Omental fat pad (tissue), 4 donors: ENCODE results near the gene SLIT1. TPM values are rescaled to one million over a fixed set of nuclear protein-coding genes. Genes with fewer than 3 reads are reported as not detected.
"Not testable (repeated sequence)": the region's sequence is repeated elsewhere in the genome, so short reads cannot be mapped to it uniquely, and the experiment has no call there.

Experiments used
- ATAC-seq: fragments of 150-250 bp; one replicate; pipeline ENCODE4 v1.9.1; 2016; ENCODE audit warnings: mild to moderate bottlenecking, moderate library complexity; ENCODE audit not compliant: low FRiP score
- DNase-seq: peaks from one replicate; pipeline ENCODE4 v3.0.0-alpha.2; 2019; ENCODE audit warnings: low spot score
- total RNA-seq, 4 donors: library from RNA; depleted of rRNA; stranded (reverse); fragments of >200 nt; gene quantifications; one replicate each; pipeline ENCODE4 v1.1.0, GENCODE V29; 2016
- TF ChIP-seq, protein P1 (sequence below), 3 donors: fragments of 450-650 bp; IDR thresholded peaks; one replicate each; pipeline ENCODE4 v1.5.1; 2016 to 2017; ENCODE audit warnings: antibody characterized with exemption in 3 of 3, mild to moderate bottlenecking in 3 of 3, moderate library complexity in 2 of 3

Gene SLIT1
- total RNA-seq, 4 donors from 2014 or later = 0.12 to 1.1 (median 0.28) TPM

DNA sequence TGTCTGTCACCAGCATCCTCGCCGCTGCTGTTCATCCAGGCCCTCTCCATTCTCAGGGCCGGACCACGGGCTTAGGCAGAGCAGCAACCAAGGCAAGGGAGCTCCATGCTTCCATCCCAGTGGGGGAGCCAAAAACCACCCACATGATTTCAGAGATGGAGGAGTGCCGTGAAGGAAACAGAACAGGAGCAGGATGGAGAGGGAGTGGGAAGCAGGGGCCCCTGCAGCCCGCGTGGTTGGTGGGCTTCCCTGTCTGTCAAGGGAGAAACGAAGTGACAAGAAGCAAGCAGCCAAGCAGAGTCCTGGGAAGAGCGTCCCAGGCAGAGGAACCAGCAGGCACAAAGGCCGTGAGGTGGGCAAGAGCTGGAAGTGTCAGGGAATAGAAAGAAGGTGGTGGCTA, 95.7 kb downstream of the SLIT1 start:
- TF ChIP-seq, protein P1, sequence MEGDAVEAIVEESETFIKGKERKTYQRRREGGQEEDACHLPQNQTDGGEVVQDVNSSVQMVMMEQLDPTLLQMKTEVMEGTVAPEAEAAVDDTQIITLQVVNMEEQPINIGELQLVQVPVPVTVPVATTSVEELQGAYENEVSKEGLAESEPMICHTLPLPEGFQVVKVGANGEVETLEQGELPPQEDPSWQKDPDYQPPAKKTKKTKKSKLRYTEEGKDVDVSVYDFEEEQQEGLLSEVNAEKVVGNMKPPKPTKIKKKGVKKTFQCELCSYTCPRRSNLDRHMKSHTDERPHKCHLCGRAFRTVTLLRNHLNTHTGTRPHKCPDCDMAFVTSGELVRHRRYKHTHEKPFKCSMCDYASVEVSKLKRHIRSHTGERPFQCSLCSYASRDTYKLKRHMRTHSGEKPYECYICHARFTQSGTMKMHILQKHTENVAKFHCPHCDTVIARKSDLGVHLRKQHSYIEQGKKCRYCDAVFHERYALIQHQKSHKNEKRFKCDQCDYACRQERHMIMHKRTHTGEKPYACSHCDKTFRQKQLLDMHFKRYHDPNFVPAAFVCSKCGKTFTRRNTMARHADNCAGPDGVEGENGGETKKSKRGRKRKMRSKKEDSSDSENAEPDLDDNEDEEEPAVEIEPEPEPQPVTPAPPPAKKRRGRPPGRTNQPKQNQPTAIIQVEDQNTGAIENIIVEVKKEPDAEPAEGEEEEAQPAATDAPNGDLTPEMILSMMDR (IDR thresholded peaks at IDR 0.05) = no peak
- no peak for ATAC-seq
- DNase-seq = no peak

DNA sequence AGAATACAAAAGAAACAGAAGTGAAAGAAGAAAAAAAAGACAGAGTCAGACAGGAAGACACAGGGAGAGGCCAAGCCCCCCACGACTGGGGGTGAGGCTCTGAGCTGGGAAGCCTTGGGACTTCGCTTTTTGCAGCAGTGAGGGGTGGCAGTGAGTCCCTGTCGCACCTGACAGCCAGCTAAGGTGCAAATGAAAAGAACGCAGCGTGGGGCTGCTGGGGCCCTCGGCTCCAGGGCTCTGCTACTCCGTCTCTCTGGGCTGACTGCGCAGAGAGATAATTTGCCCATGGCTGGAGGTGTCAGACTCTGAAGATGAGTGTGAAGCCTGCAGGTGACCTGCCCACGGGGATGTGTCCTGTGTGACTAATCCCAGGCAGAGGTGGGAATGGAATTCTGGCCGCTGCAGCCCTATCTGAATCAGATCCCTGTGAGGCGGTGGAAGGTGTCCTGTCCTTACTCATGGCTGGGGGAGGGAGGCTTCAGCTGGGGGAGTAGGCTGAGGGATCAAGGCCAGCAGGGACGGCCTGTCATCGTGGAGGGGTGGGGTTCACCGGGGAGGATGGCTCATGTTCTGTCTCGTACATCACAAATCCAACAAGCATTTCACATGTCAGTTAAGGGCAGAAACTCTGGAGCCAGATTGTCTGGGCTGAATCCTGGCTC, 96.4 kb downstream of the SLIT1 start:
- DNase-seq (no peak), ATAC-seq (peak; percentile 67)
- TF ChIP-seq, protein P1 (IDR thresholded peaks at IDR 0.05) = no peak

DNA sequence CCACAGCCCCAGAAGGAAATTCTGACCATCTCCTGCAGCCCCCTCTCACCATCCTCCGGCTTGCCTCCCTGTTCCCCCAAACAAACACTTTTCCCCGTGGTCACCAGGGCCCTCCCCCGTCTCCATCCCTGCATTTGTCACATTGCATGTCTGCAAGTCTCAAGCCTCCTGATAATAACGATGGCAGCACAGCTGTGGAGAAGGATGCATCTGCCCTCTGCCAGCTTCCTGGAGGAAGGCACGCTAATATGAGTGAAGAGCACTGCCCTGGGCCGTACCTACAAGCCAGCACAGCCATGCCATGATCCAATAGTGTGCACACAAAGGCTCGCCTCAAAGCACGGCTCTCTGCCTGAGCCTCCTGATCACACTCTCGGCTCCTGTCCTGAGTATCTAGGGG, 98.5 kb downstream of the SLIT1 start:
- ATAC-seq = no peak
- TF ChIP-seq, protein P1 (IDR thresholded peaks at IDR 0.05) = no peak
- DNase-seq = no peak

DNA sequence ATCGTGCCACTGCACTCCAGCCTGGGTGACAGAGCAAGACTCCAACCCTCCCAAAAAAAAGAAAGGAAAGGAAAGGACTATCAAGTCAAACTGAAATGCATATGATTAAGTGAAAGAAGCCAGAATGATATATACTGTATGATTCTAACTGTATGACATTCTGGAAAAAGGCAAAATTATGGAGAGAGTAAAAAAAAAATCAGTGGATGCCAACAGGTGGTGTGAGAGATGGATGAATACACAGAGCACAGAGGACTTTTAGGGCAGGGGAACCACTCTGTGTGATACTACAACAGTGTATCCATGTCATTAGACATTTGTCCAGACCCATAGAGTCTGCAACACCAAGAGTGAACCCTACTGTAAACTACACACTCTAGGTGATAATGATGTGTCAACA, 99.2 kb downstream of the SLIT1 start:
- ATAC-seq (no peak), DNase-seq (no peak)
- TF ChIP-seq, protein P1 (IDR thresholded peaks at IDR 0.05) = no peak

DNA sequence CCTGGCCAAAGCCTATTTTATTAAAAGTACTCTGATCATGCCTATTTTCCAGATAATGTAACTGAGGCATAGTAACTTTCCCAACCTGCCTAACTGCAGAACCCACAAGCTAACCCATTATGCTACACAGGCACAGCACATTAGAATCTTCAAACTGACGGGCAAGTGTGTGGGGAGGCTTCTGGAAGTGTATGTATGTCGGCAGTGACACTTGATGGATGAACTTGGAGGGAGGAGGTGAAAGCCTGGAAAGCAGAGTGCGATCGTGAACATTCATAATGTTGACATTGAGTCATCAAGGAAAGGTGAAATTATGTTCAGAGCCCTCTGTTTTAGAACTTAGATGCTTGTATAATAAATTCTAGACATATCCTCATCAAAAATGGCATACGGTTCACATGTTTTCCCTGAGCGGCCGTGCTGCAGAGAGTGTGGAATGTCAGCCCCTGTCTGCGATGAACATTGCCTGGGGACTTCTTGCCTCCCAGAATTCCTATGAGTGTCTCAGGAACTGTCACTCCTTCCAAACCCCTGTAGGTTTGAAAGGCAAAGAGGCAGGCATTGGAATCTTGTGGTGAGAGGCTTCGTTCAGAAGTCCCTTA, 102.4 kb downstream of the SLIT1 start:
- no peak for ATAC-seq
- TF ChIP-seq, protein P1 (IDR thresholded peaks at IDR 0.05) = no peak

DNA sequence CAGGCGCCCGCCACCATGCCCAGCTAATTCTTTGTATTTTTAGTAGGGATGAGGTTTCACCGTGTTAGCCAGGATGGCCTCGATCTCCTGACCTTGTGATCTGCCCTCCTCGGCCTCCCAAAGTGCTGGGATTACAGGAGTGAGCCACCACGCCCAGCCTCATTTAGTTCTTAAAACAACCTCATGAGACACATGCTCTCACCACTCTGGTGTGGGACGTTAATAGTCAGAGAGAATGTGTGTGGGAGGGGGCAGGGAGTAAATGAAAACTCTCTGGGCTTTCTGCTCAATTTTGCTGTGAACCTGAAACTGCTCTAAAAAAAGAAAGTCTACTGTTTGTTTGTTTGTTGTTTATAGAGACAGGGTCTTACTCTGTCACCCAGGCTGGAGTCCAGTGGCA, 103.2 kb downstream of the SLIT1 start:
- not testable (repeated sequence) for ATAC-seq, DNase-seq

More for the DNA sequence above, 102.4 kb downstream of the SLIT1 start:
- DNase-seq = no peak

DNA sequence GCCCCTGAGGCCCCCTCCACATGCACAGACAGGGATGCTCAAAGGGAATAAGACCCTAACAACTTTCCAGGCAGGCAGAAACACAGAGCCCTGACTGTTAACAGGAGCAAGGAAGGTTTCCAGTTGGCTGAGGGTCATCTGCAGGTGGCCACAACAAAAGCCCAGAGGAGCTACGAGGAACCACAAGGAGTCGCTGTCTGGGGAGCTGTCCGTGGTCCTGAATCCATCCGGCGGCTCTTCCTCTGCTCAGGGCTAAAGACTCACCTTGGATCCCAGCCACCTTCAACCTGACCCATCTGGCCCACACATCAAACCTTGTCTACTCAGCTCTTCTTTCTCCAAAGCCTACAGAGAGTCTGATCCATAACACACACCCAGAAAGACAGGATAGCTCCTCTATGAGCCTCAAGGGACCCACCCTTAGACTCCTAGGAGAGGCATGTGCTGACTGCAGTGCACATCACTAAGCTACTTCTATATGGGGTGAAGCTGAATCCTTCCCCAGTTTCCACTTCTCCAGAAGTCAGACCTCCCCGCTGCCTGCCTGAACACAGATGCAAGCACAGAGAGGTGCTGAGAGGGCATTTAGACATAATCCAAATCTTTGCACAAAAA, 104.0 kb downstream of the SLIT1 start:
- DNase-seq (no peak), ATAC-seq (no peak)
- TF ChIP-seq, protein P1 (IDR thresholded peaks at IDR 0.05) = no peak
